Stimulated activated naive CD8-positive, alpha-beta T cell treated with anti-CD3 and anti-CD28 coated beads, Interleukin-15, Interleukin-2, amounts not matched to agents 100 U/mL and 50 U/mL, for 24 hours (primary cell): ENCODE measurements around the gene PDE9A.

Source experiments
- ATAC-seq: fragments of 150-1000 bp; cut with Tn5 transposase; one replicate; pipeline ENCODE4 v1.10.0; 2021
- DNase-seq: peaks from one replicate; pipeline ENCODE4 v3.0.0; 2021

Gene PDE9A

GRCh38 chr21:42688226-42688840 is 34.9 kb downstream of the PDE9A start:
- ATAC-seq (no peak), DNase-seq (no peak)

- ATAC-seq = no peak
These were observed 35.5 kb downstream of the PDE9A start for GRCh38 chr21:42688841-42689371.

DNA sequence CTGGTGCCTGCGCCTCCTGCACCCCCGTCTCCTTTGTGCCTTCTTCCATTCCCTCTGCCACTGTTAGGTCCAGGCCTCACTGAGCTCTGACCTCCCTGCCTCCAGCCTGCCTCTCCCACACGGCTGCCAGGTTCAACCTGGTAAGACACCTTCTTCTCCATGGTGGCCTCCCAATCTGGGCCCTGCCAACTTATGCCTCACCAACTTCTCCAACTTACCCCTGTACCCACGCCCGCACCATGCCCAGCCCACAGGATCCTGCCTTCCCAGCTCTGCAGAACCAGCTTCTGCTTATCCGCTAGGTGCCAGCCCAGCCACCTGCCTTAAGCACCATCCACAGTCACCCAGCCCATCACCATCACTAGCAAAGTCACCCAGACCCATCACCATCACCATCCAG is 37.2 kb downstream of the PDE9A start:
- DNase-seq (no peak), ATAC-seq (no peak)

More at GRCh38 chr21:42688841-42689371, 35.5 kb downstream of the PDE9A start:
- no peak for DNase-seq

GRCh38 chr21:42691901-42692559 is 38.6 kb downstream of the PDE9A start:
- no peak for ATAC-seq
- DNase-seq = no peak

- ATAC-seq (no peak), DNase-seq (no peak)
These were observed 39.3 kb downstream of the PDE9A start for GRCh38 chr21:42692688-42693087.

DNA sequence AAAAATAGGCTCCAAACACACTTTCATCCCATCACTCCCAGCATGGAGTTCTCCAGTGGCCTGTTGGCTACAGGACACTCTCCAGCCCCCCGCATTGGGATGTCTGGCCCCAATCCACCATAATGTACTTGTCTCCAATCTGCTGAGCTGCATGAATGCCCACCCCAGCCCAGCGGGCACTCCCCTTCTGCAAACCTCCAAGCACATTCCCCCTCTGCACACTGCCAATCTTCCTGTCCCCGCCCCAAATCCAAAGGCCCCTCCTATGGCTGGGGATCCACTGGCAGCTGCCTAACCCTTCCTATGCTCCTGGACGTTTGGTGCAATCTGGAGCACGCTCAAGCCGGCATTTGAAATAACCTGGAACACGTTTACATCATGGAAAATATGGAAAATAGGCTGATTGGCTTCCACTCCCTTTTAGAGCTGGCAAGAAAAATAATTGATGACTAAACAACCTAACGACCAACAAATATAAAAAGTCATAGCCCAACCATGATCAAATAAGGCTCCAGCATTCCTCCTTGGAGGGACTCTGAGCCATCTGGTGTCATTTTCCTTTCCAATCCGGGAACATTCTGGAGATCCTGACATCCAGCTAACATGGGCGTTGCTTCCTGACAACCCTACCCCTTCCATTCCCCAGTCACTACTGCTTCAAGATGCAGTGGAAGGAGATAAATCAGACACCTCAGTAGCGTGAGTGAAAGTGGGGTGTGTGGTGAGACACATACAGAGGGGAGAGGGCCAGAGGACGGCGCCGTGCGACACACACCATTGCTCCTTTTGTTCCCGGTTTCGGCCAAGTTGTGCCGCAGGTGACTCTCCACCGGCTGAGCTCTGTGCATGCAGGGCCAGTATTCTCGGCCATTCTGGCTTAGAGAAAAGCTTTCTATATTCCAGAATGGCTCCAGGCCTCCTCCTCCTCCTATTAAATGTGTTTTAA is 41.6 kb downstream of the PDE9A start:
- no peak for ATAC-seq
- DNase-seq = no peak

- no peak for ATAC-seq
- no peak for DNase-seq
These were observed 42.4 kb downstream of the PDE9A start for GRCh38 chr21:42695697-42696380.

DNA sequence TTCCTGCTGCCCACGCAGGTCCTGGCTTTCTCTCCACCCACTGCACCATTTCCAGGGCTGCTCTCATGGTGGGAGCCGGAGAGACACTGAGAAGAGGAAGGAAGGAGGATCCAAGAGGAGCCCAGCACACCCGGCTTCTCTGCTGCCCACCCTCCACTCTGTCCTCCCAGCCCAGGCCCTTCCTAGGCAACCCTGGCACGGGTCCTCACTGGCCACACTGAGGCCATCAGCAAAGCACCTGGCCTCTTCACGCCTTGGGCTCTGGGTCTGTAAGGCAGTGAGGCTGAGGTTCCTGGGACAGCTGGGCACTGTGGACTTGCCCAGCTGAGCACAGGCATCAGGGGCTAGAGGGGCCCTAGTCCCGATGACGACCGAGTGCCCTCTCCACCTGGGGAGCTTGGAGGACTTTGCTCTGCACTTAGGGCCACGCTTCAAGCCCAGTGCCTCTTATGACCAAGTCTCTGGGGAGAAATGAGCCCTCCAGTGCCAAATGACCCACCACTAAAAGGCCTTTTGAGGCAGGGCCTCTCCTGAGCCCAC is 43.1 kb downstream of the PDE9A start:
- DNase-seq = no peak
- ATAC-seq = no peak

DNA sequence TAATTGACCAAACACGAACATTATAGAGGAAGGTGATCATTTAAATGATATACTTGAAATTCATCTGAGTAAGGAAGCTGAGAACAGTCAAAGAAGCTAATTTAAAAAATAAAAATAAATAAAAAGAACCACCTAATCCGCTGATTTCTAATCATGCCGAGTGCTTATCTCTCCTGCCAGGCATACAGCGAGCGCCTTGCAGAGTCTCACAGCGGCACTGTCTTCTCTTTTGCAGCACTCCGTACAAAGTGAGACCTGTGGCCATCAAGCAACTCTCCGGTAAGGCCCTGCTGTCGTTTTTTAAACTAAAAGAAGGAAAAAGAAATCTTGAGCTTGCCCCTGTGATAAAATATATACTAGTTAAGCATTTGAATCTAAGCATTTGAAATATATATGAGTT is 45.3 kb downstream of the PDE9A start:
- ATAC-seq (no peak), DNase-seq (no peak)

GRCh38 chr21:42699196-42699595 is 45.8 kb downstream of the PDE9A start:
- no peak for DNase-seq
- no peak for ATAC-seq

DNA sequence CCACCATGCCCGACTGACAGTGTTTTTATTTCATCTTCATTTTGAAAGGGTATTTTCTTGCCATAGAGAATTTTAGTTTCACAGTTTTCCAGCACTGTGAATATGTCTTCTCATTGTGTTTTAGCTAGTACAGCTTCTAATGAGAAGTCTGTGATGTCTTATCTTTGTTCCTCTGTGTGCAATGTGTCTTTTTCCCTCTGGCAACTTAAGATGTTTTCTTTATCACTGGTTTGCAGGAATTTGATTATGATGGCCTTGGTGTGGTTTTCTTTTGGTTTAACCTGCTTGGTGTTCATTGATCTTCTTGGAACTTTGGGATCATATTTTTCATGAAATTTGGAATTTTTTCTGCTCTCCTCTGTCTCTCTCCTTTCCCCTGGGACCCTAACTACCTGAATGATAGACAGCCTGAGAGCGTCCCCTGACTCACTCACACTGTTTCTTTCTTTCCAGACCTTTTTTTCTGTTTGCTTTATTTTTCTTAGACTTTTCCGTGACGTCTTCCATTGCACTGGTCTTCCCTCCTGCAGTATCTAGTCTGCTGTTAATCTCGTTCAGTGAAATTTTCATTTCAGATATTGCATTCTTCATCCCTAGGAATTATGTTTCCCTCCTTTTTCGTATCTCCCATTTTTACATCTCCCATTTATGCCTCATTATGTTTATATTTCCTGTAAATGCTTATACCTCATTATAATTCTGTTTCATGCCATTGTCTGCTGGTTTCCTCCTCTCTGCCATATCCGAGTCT is 48.5 kb downstream of the PDE9A start:
- no peak for ATAC-seq
- DNase-seq = no peak

- ATAC-seq (no peak), DNase-seq (no peak)
These were observed 49.3 kb downstream of the PDE9A start for GRCh38 chr21:42702720-42703119.

GRCh38 chr21:42703136-42703908 is 49.9 kb downstream of the PDE9A start:
- ATAC-seq (no peak), DNase-seq (no peak)

DNA sequence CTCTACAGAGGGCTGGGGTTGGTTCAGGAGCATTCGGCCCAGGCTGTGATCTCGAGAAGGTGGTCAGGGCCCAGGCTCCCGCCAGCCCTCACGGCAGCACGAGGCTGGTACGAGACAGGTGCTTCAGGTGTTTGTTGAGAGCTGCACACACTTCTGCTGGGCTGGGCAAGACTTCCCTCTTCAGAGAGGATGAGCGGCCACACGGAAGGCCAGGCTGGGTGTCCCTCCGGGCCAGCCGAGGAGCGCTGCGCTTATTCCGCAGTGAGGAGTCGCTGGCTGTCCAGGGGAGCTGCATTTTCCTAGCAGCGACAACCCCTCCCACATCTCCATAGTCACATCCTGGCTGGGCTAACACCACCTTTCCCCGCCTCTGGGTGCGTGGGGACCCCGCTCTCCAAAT is 50.5 kb downstream of the PDE9A start:
- ATAC-seq (no peak), DNase-seq (no peak)

DNA sequence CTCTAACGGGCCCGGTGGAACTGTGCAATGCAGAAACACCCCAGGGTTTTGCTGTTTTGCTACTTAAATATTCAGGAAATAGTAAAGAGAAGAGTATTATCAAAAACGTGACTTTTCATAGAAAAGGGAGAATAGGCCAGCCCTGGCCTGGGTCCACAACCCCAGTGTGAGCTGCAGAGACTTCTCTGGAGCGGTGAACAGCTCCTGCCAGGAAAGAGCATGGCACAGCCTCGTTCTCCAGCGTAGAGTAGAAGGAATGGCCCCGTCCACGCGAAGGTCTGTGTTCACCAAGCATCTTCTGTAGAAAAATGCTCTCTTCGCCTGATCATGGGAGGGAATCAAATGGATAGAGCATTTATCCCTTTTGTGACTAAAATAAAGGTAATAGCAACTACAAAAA is 51.4 kb downstream of the PDE9A start:
- ATAC-seq = no peak
- DNase-seq = no peak

DNA sequence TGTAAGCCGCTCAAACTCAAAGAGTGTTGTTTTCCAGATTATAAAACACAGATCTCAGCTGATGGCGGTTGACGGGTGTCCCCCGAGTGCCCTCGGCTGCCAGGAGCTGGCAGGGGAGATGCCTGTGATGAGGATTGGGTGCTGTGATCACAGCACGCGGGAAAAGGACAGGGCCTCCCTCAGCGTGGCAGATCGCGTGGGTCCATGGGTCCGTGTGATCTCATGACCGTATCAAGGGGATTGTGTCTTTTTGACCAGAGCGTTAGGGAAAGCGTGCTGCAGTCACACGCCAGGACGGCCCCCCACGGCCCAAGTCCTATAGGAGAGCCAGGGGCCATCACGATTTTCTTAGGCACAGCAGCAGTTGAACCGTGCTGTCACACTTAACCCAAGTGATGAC is 51.9 kb downstream of the PDE9A start:
- ATAC-seq (no peak), DNase-seq (no peak)

DNA sequence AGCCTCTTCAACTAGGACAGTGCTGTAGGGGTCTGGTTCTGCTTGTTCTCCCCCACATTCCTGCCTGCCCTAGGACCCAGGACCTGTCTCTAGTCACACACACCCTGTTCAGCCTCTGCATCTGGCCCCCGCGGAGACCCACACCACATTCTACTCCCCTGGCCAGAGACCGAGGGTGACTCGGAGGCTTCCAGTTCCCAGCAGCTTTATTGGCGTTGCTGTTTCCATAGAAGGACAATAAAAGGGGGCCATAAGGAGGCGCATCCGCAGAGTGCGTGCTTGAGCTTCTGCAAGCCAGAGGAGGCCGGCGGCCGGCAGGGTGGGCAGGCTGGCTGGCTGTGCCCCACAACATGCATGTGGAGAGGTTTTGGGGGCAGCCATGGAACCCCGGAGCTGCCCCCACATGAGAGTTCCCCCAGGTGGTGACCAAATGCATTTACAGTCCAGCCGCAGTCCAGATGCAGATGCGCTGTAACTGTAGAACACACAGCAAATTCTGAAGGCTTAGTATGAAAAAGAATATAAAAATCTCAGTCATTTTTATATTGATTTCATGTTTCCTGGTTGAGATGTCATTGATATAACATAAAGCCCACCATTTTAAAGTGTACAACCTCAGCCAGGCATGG is 52.4 kb downstream of the PDE9A start:
- DNase-seq (no peak), ATAC-seq (no peak)

GRCh38 chr21:42706765-42707164 is 53.3 kb downstream of the PDE9A start:
- DNase-seq (no peak), ATAC-seq (no peak)

- no peak for ATAC-seq
- DNase-seq = no peak
These were observed 53.9 kb downstream of the PDE9A start for GRCh38 chr21:42707207-42707830.
